HG03571 (cell line): ENCODE data around the gene STEEP1.
"Not testable (repeated sequence)": the region's sequence is repeated elsewhere in the genome, so short reads cannot be mapped to it uniquely, and the experiment has no call there.

ENCODE experiments used
- ATAC-seq: cut with Tn5 transposase; IDR thresholded peaks from one replicate; pipeline ENCODE4 v1.9.1; 2021; ENCODE audit not compliant: unreplicated experiment

Gene STEEP1

DNA sequence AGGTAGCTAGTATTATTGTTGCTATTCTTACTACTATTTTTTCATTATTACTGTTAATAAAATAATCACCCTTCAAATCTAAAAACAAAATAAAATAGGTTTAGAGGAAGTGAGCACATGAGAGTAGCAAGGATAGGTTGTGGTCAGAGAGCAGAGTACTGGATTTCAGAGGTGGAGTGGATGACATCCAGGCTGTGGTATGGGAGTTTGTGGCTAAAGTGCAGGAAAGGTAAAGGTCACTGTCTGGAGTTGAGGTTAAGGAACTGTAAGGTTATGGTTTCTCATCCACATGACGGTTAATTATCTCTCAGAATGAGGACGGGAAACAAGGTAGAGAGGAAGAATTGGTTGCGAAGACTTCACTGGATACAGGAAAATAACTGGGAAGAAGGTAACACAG is 27.7 kb downstream of the STEEP1 start:
- ATAC-seq = no peak

DNA sequence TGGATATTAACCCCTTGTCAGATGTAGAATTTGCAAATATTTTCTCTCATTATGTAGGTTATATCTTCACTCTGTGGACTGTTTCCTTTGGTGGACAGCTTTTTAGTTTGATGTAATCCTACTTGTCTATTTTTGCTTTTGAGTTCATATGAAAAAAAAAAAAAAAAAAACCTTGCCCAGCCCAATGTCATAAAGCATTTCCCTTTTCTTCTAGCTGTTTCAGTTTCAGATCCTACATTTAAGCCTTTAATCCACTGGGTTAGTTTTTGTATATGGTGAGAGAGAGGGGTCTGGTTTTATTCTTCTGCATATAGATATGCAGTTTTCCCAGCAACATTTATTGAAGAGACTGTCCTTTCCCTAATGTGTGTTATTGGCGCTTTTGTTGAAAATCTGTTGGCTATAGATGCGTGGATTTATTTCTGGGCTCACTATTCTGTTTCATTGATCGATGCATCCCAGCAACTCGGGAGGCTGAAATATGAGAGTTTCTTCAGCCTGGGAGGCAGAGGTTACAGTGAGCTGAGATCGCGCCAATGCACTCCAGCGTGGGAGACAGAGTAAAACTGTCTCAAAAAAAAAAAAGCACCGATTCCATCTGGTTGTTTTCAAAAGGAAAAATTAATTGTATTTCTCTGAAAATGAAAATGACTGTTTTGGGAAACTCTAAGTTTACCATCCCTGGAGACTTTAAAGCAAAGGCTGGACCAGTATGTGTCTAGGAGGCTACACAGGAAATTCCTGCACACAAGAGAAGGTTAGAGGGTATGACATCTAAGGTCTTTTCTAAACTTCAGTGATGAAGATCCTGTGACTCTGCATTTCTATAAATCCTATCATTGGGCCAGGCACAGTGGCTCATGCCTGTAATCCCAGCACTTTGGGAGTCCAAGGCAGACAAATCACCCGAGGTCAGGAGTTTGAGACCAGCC is 35.6 kb downstream of the STEEP1 start:
- no peak for ATAC-seq

DNA sequence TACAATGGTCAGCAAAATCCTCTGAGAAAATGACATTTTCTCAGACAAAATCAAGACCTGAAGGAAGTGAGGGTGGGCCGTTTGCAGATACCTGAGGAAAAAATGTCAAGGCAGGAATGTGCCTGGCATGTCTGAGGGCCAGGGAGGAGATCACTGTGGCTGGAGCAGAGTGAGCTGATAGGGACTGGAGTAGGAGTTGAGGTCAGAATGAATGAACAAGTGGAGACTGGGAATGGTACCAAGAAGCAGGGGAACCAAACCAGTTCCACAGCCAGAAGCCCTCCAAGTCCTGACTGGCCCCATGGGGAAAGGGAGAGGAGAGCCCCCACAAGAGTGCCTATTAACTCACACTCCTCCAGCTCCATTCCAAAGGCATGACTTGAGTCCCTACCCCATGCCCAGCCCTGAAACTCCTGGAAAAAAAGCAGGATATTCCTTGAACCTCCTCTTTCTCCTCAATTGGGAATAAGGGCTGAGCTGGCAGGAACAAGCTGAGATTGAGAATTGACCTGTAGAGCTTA is 41.5 kb downstream of the STEEP1 start:
- ATAC-seq = no peak

DNA sequence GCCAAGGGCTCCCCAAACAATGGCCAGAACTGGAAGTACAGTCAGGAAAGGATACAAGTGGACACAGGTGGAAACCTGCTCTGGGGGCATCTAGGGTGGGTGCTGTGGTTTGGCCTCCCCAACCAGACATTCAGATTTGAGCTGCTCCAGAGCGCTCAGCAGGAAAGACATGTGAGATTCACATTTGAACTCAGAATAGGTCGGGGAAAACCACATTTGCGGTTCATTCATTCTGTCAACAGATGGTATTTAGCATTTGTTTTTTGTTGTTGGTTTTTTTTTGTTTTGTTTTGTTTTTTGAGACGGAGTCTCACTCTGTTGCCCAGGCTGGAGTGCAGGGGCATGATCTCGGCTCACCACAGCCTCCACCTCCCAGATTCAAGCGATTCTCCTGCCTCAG is 44.0 kb downstream of the STEEP1 start:
- no peak for ATAC-seq

DNA sequence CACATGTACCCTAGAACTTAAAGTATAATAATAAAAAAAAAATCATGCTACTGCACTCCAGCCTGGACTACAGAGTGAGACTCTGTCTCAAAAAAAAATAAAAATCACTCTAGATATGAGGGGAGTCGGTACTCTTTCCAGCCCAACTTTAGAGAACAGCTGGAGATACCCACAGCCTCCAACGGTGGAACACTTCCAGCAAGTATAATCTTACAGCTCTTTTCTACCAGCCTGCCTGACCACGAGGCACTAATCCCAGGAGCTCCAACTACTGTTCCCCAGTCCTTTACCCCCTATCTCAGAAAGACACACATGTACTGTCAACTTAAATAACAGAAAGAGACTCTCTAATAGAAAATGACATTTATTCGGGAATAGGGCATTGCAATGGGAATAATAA is 46.8 kb downstream of the STEEP1 start:
- no peak for ATAC-seq

DNA sequence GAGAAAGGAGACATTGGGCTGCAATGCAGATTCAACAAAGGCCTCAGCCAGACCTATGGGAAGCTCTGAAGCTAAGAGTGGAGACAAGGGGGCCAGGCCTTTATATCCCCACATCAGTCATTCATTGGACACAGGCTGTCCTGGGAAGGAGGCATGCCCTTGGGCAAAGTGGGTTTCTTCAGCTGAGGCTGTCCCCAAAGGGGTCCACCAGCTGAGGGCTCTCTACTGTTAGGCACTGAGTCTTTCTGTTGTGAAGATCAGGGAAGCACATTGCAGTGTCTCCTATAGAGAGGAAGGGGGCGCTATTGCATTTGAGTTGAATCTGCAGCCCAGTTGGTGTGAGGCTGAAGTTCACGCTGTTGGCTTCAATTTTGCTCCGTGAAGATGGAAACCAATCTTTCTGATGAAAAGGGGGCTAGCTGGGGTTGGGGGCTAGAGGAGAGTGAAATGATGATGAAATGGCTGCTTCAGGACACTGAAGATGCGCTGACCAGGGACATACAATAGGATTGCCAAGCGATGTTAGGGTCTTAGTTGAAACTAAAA is 49.0 kb downstream of the STEEP1 start:
- ATAC-seq = no peak

DNA sequence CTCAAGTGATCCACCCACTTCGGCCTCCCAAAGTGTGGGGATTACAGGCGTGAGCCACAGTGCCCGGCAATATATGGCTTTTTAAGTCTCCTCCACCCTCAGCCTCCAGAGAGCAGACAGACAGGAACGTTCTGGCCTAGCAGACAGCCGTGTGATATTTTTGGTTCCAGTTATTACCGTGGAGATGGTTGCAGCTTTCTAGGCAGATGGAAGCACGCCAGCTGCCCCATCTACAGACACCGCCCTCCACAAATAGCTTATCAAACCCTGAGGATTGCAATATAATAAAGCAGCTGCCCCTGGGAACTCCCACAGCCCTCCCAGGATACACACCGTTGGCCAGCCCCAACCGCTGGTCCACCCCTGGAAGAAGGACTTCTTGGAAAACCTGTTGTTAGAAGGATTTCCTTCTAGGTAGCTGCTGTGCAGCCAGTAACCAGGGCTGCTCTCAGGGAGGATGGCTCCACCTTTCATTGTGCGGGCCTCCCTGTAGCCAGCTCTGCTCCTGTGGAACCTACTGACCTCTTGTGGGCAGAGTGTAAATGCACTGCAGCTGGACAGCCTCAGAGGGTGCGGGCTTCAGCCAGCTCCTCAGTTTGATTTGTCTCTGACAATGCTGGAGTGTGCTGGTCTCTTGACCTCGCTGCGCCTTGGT is 52.9 kb downstream of the STEEP1 start:
- ATAC-seq = no peak

DNA sequence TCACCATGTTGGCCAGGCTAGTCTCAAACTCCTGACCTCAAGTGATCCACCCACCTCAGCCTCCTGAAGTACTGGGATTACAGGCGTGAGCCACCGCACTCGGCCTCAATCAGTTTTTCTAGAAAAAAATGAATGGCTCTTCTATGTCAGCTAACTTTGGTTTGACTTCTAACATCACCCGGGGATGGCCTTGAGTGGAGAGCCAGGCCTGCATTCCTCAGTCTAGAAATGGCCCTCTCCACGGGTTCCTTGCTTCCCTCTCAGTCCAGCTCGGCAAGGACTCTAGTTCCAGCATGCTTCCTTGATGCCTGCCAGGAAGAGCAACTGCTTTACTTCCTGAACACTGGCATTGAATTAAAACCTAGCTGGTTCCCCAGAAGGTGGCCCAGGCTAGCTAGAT is 58.0 kb downstream of the STEEP1 start:
- ATAC-seq = no peak

DNA sequence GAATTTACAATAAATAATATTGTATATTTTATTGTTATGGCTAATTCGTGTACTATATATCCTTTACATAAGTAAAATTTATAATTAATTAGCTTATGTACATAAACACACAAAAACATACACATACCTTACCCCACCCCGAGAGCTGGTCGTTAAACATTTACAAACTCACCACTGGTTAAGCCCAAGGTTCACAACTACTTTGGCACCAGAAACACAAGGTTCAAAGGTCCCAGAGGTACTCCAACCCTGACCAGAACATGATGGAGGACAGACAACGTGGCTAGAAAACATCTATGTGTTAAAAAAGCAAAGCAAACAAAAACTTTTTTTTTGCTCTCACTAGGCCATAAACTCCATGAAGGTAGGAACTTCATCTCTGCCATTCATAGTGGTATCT is 59.3 kb downstream of the STEEP1 start:
- no peak for ATAC-seq

DNA sequence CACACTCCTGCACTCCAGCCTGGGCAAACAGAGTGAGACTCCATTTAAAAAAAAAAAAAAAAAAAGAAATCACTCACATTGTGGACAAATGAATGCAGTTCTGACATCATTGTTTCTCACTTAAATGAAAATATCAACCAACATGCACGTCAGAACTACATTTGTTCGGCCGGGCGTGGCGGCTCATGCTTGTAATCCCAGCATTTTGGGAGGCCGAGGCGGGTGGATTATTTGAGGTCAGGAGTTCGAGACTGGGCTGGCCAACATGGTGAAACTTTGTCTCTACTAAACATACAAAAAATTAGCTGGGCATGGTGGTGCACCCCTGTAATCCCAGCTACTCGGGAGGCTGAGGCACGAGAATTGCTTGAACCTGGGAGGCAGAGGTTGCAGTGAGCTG is 60.1 kb downstream of the STEEP1 start:
- not testable (repeated sequence) for ATAC-seq

DNA sequence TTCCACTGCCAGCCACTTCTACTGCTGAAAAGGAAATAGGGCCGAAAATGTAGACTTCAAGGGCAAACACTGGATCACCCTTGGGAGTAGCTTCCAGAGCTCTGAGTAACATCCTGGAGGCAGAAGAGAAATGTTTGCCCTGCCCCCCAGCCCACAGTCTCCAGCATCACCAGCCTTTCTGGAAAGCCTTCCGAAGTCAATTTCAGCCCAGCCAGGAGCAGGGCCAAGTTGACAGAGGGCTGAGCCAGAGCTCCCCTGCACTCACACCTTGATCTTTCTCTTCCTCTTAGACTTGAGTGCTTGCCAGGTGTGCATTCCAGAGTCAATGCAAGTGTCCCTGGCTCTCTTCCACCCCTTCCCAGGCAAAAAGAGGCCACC is 61.7 kb downstream of the STEEP1 start:
- ATAC-seq = no peak

DNA sequence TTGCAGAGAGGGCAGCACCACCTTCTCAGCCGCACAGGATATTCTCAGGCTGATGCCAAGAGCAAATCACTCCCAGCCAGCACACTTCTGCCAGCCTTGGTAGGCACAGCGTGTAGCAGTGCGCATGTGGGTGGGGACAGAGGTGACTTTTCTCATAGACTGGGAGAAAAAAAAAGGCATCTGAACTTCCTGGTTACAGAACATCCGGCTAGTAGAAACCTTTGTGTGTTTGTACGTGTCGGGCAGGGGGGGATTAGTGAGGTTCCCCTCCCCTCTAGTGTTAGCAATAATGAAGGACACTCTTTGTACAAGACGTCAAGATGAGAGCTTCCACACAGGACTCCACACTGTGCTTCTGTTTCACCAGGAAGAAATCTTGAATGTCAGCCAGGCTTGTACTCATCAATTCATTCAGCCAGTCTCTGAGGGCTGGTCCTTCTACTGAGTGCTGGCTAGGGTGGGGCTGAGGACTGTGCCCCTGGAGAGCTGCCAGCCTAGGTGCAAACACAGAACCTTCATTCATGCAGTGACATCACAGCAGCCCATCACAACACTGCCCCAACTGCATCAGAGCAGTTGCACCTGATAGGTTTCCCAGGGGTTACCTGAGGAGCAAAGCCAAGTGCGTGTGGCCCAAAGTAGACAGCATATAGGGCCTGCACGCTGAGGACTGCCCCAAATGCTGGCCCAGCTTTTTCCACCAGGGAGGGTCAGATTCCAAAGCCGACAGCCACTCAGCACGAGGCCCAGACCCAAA is 62.3 kb downstream of the STEEP1 start:
- no peak for ATAC-seq

DNA sequence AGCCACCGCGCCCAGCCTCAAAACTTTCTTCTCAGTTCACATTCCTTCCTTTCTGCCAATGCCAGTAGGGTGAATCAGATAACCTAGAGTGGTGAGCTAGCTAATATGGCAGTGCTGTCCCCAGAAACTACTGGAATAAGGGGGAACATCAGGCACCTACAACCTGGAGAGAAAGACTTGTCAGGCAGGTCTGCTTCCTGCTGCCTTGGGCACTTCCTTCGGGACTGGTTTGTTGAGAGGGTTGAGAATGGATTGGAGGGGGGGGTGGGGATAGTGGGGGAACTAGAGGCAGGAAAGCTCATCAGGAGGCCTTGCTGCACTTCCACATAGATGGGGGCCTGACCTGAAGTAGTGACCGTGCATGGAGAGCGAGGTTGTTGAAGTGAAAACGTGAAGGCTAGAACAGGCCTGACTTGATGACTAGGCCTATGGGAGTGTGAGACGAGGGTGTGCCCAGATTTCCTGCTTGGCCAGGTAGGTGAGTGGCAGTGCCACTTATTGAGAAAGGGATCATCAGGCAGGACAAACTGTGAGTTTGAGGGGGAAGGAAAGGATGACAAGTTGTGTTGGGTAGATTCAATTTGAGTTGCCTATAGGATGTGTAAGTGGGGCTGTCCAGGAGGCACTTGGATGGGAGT is 63.6 kb downstream of the STEEP1 start:
- ATAC-seq = no peak

DNA sequence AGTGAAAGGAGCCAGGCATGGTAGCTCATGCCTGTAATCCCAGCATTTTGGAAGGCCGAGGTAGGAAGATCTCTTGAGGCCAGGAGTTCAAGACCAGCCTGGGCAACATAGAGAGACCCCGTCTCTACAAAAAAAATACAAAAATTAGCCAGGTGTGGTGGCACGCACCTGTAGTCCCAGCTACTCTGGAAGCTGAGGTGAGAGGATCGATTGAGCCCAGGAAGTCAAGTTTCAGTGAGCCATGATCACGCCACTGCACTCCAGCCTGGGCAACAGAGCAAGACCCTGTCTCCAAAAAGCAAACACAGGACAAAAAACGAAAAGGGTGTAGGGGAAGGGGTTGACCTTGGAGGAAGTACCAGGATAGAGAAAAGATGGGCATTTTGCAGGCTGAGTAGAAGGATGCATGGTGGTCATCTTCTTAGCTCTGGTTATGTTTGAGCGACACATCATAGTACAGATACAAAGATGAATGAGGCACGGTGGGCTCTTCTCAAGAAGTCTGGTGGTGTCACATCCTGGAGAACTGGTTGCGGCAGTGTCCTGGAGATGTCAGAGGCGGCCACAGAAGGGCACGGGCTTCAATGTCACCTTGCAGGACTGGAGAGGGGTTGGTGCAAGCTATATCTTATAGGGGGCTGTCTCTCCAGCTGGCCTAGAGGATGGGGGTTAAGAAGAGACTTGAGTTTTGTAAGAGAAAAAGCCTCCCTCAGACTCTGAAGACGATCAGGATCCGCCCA is 65.0 kb downstream of the STEEP1 start:
- no peak for ATAC-seq

DNA sequence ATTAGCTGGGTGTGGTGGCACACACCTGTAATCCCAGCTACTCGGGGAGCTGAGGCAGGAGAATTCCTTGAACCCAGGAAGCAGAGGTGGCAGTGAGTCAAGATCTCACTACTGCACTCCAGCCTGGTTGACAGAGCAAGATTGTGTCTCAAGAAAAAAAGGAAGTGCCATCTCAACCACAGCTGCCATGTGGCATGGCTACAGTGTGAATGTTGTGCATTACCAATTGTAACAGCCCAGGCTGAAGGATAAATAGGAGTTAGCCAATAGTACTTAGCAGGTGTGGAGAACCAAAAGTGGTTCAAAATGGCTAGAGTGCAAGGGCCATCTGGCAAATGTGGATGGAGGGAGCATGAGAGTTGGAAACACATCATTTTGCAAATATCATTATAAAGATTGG is 68.0 kb downstream of the STEEP1 start:
- no peak for ATAC-seq

DNA sequence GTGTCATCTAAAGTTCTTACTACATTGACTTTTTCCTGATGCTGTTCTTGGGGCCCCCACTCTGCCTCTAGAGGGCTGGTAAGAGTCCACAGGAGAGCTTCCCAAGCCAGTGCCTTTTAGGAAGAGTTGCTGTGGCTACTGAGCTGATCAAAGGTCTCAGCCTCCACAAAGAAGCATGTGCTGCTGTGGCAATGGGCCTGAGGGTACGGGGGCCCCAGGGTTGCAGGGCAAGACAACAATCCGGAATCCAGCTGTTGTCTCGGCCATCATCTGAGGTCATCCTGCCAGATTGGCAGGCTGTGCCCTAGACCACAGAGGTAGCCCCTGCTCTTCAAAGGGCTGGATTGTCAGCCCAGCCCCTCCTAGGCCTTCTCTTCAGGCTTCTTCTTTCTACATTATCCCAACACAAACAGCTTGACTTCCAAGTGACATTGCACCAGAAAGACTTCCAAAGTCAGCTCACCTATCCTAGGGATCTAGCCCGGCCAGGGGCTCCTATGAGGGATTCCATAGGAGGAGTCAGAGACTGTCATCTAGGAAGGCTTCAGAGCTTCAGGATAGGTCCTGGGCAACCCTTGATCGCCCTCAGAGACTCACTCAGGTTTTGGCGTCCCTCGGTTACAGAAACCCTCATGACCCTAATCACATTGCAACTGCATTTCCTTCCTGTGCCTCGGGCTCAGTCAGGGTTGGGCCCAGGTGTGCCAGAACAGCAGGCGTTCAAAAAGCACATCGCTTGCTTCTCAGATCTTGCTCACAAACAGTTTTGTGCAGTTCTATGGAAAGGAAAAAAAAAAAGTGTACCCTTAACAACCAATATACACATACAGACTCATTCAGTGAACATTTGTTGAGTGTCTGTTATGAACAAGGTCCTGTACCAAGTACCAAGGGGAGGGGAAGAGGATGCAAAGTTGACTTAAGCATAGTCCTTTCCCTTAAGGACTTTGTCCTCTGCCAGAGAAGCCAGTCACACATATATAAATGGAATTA is 69.2 kb downstream of the STEEP1 start:
- ATAC-seq = no peak

DNA sequence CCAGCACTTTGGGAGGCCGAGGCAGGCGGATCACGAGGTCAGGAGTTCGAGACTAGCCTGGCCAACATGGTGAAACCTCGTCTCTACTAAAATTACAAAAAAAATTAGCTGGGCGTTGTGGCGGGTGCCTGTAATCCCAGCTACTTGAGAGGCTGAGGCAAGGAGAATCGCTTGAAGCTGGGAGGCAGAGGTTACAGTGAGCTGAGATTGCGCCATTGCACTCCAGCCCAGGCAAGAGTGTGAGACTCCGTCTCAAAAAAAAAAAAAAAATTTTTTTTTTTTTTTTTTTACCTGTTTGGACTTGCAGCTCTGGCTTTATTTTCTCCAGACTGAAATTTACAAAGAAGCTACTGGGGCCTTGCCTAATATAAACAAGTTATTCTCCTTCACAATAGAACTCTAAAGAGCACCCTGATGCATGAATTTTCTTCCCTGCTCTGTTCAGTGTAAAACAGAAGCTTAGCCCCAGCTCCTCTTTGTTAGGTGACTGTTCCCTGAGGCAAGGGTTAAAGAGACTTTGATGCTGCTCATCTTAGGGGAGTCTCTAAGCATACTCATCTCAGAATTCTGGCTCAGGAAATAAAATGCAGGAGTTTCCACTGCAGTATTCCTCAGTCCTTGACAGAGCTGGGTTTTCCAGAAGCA is 71.2 kb downstream of the STEEP1 start:
- not testable (repeated sequence) for ATAC-seq

DNA sequence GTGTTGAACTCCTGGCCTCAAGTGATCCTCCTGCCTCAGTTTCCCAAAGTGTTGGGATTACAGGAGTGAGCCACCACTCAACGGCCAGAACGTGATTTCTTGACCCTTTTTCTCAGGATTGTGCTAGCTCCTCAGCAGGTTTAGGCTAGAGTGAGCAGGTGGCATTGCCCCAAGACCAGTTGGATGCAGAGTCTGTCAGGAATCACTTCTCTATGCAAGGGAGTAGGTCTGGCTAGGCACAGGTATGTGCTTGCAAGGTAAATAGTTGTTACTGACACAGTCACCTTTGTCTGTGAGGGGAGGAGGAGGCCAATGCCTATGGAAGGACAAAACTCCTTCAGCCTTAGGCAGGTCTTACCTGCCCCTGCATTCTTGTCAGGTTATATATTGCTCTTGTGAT is 72.7 kb downstream of the STEEP1 start:
- no peak for ATAC-seq
